ENCODE data around the gene TDRD10.

DNA sequence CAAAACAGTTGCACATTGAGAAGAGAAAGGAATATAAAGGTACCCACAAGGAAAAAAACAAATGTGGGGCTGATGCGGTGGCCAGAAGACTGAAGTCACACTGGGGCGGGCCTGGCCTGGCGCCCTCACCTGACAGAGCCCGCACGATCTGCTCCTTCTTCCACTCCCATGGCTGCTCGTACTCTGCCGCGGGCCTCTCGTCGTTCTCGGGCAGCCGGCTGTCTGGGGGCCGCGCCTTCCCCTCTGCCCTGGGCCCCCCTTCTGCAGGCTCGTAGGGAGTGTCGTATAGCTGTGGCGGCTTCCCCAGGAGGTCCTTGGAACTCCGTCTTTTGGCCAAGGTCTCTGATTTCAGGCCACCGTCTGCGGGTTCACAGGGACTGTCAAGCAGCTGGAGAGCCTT lies 13.1 kb upstream of the TDRD10 start:
- TF ChIP-seq CTCF (conservative IDR thresholded peaks at IDR 0.05): no peak
- TF ChIP-seq ZFX (IDR thresholded peaks at IDR 0.05): no peak

All from C4-2B (cell line).